ENCODE results near the gene ATF6.
"Not testable (repeated sequence)": the region's sequence is repeated elsewhere in the genome, so short reads cannot be mapped to it uniquely, and the experiment has no call there.

ATF6 gene

GRCh38 chr1:161827786-161828185, 61.7 kb downstream of the ATF6 start:
- H3K4me3 ChIP-seq (ENCODE audit: low read depth, low read length) = no peak overlapping the region
- no peak for DNase-seq (ENCODE audit: low read depth)
- no peak for TF ChIP-seq CTCF (IDR thresholded peaks at IDR 0.05; ENCODE audit: insufficient read depth, low read depth, low read length, missing control alignments)

- not testable (repeated sequence) for DNase-seq (ENCODE audit: low read depth); H3K4me3 ChIP-seq (ENCODE audit: low read depth, low read length)
These were observed 66.3 kb downstream of the ATF6 start for GRCh38 chr1:161832299-161832907.

GRCh38 chr1:161834967-161835550, 68.9 kb downstream of the ATF6 start:
- H3K4me3 ChIP-seq (ENCODE audit: low read depth, low read length) = no peak overlapping the region
- no peak for TF ChIP-seq CTCF (IDR thresholded peaks at IDR 0.05; ENCODE audit: insufficient read depth, low read depth, low read length, missing control alignments)
- DNase-seq (ENCODE audit: low read depth) = no peak

- DNase-seq (ENCODE audit: low read depth) = no peak
- no peak for TF ChIP-seq CTCF (IDR thresholded peaks at IDR 0.05; ENCODE audit: insufficient read depth, low read depth, low read length, missing control alignments)
- no peak overlapping the region for H3K4me3 ChIP-seq (ENCODE audit: low read depth, low read length)
These were observed 69.9 kb downstream of the ATF6 start for GRCh38 chr1:161836018-161836417.

- no peak for TF ChIP-seq CTCF (IDR thresholded peaks at IDR 0.05; ENCODE audit: insufficient read depth, low read depth, low read length, missing control alignments)
These were observed 72.2 kb downstream of the ATF6 start for GRCh38 chr1:161838362-161838761.

GRCh38 chr1:161838885-161839284, 72.8 kb downstream of the ATF6 start:
- no peak for TF ChIP-seq CTCF (IDR thresholded peaks at IDR 0.05; ENCODE audit: insufficient read depth, low read depth, low read length, missing control alignments)
- no peak for DNase-seq (ENCODE audit: low read depth)
- no peak overlapping the region for H3K4me3 ChIP-seq (ENCODE audit: low read depth, low read length)

More at GRCh38 chr1:161838362-161838761, 72.2 kb downstream of the ATF6 start:
- H3K4me3 ChIP-seq (ENCODE audit: low read depth, low read length) = no peak overlapping the region
- DNase-seq (ENCODE audit: low read depth) = no peak

- no peak overlapping the region for H3K4me3 ChIP-seq (ENCODE audit: low read depth, low read length)
- no peak for DNase-seq (ENCODE audit: low read depth)
- TF ChIP-seq CTCF (IDR thresholded peaks at IDR 0.05; ENCODE audit: insufficient read depth, low read depth, low read length, missing control alignments) = no peak
These were observed 73.5 kb downstream of the ATF6 start for GRCh38 chr1:161839591-161839990.
